Nephron (organoid): ENCODE results near the gene CSK.

Experiments used
- H3K27ac Mint-ChIP-seq, 3 experiments: 2 replicates each; pipeline ENCODE4 v1.8.0; 2020; ENCODE audit warnings: mixed read lengths in 3 of 3, mild to moderate bottlenecking in 2 of 3, moderate library complexity in 1 of 3
- H3K27me3 Mint-ChIP-seq: 2 replicates; pipeline ENCODE4 v1.8.0; 2021; ENCODE audit warnings: low read depth, mild to moderate bottlenecking, moderate library complexity, mixed read lengths
- H3K36me3 Mint-ChIP-seq: 2 replicates; pipeline ENCODE4 v1.8.0; 2020; ENCODE audit warnings: low read depth, mixed read lengths
- H3K4me1 Mint-ChIP-seq: 2 replicates; pipeline ENCODE4 v1.8.0; 2020; ENCODE audit warnings: mixed read lengths
- H3K4me3 Mint-ChIP-seq, 3 experiments: 2 replicates each; pipeline ENCODE4 v1.8.0; 2020; ENCODE audit warnings: mild to moderate bottlenecking in 3 of 3, mixed read lengths in 3 of 3, moderate library complexity in 2 of 3
- H3K9me3 Mint-ChIP-seq: 2 replicates; pipeline ENCODE4 v1.8.0; 2020; ENCODE audit warnings: mixed read lengths
- CTCF ChIP-seq, 3 experiments: fragments of 200-600 bp; sonication (generic); IDR thresholded peaks; one replicate each; pipeline ENCODE4 v1.5.0; 2021; ENCODE audit warnings: antibody characterized with exemption in 3 of 3; ENCODE audit not compliant: unreplicated experiment in 3 of 3

Gene CSK

GRCh38 chr15:74851960-74852359 lies 70.1 kb downstream of the CSK start:
- no peak overlapping the region for H3K4me3 Mint-ChIP-seq
- no peaks in the 10 kb centered on the region for H3K9me3 Mint-ChIP-seq
- H3K36me3 Mint-ChIP-seq = peaks cover 37% of the 10 kb centered on the region
- no peak overlapping the region for H3K27ac Mint-ChIP-seq
- no peaks in the 10 kb centered on the region for H3K27me3 Mint-ChIP-seq
- no peak for TF ChIP-seq CTCF (IDR thresholded peaks at IDR 0.05; ENCODE audit: unreplicated experiment in 3 of 3)
- peaks cover 12% of the 10 kb centered on the region for H3K4me1 Mint-ChIP-seq
